CD4-positive, alpha-beta T cell (primary cell): ENCODE results near the gene PIM2. TPM values are rescaled to one million over a fixed set of nuclear protein-coding genes. Genes with fewer than 3 reads are reported as not detected.

Source experiments
- ATAC-seq: fragments of 200-7000 bp; cut with Tn5 transposase; one replicate; pipeline ENCODE4 v1.10.0; 2022; ENCODE audit warnings: mild to moderate bottlenecking; ENCODE audit not compliant: poor library complexity
- CTCF ChIA-PET: fragments of 350-600 bp; sonication (Branson Sonifier 250); formaldehyde crosslinking; loops from one replicate; lab custom pipeline; 2021; ENCODE audit warnings: antibody characterized with exemption, inconsistent platforms; lab: Charles Lee
- POLR2A ChIA-PET: fragments of 350-600 bp; sonication (Branson Sonifier 250); formaldehyde crosslinking; loops from one replicate; lab custom pipeline; 2021; ENCODE audit warnings: antibody characterized with exemption, inconsistent platforms; lab: Charles Lee
- DNase-seq, 14 experiments: peaks; one replicate each; pipeline ENCODE4 v3.0.0-alpha.2; 2013 to 2020; ENCODE audit warnings: mixed read lengths in 2 of 14
- H3K27ac ChIP-seq, 2 donors: one replicate each; pipeline versions ENCODE4 v1.5.1 to v1.7.0; 2013; ENCODE audit warnings: low read length in 2 of 2, low read depth in 1 of 2, mild to moderate bottlenecking in 1 of 2
- H3K27me3 ChIP-seq, 2 experiments: 1 replicate in 1 of 2; 2 replicates in 1 of 2; pipeline versions ENCODE4 v1.6.1 to v1.7.0; 2013; ENCODE audit warnings: low read length in 2 of 2, control low read depth in 1 of 2, mild to moderate bottlenecking in 1 of 2, moderate library complexity in 1 of 2; ENCODE audit not compliant: insufficient read depth in 2 of 2, control insufficient read depth in 1 of 2
- H3K36me3 ChIP-seq: one replicate; pipeline ENCODE4 v1.6.1; 2013; ENCODE audit warnings: low read length, control low read depth; ENCODE audit not compliant: insufficient read depth
- H3K4me1 ChIP-seq: one replicate; pipeline ENCODE4 v1.6.1; 2013; ENCODE audit warnings: low read length, control low read depth; ENCODE audit not compliant: insufficient read depth
- H3K4me3 ChIP-seq: one replicate; pipeline ENCODE4 v1.5.1; 2013; ENCODE audit warnings: mild to moderate bottlenecking, low read length, moderate library complexity
- H3K9me3 ChIP-seq, 2 experiments: 1 replicate in 1 of 2; 2 replicates in 1 of 2; pipeline versions ENCODE4 v1.6.1 to v1.7.0; 2013; ENCODE audit warnings: low read length in 2 of 2, mild to moderate bottlenecking in 2 of 2, control low read depth in 1 of 2, moderate library complexity in 1 of 2; ENCODE audit not compliant: control insufficient read depth in 1 of 2, insufficient read depth in 1 of 2
- H3K27ac Mint-ChIP-seq: one replicate; pipeline ENCODE4 v1.8.0; 2020; ENCODE audit warnings: mixed read lengths
- H3K27me3 Mint-ChIP-seq: one replicate; pipeline ENCODE4 v1.8.0; 2021; ENCODE audit warnings: mixed read lengths
- H3K36me3 Mint-ChIP-seq: one replicate; pipeline ENCODE4 v1.8.0; 2021; ENCODE audit warnings: low read depth, mixed read lengths
- H3K4me1 Mint-ChIP-seq: one replicate; pipeline ENCODE4 v1.8.0; 2021; ENCODE audit warnings: low read depth, mixed read lengths
- H3K4me3 Mint-ChIP-seq: one replicate; pipeline ENCODE4 v1.8.0; 2020; ENCODE audit warnings: mild to moderate bottlenecking, mixed read lengths
- H3K9me3 Mint-ChIP-seq: one replicate; pipeline ENCODE4 v1.8.0; 2020; ENCODE audit warnings: mixed read lengths
- CTCF ChIP-seq: fragments of 200-600 bp; IDR thresholded peaks from one replicate; pipeline ENCODE4 v1.8.0; 2022; ENCODE audit warnings: antibody characterized with exemption, mild to moderate bottlenecking
- intact Hi-C, 2 experiments: fragments of 100-400 bp; cut with DNase I in 1 of 2; cut with micrococcal nuclease in 1 of 2; formaldehyde crosslinking; loops; one replicate each; pipeline versions ENCODE4 v1.15.1 to v1.9.0; 2023 to 2025; cut with DNase I, micrococcal nuclease
- total RNA-seq, 174 experiments: library from RNA in 2 of 174; stranded (reverse) in 2 of 174; gene quantifications; one replicate each; pipeline ENCODE4 v1.2.3 and lab custom pipeline; 2021 to 2026

The PIM2 gene
- total RNA-seq, 2 experiments from 2014 or later: 212 to 225 TPM

GRCh38 chrX:48913605-48914366 is 5.0 kb downstream of the PIM2 start:
- POLR2A ChIA-PET: interaction anchor here (1.0 to 11.7 kb wide), 4 partner anchors 16 to 44 kb away, joined by 4 to 335 read pairs (median 52); partner anchors contain the start of genes PQBP1 and TIMM17B
- peak overlapping the region; percentile 98 for H3K4me3 Mint-ChIP-seq
- intact Hi-C loops: loop anchor here (5.0 to 10.0 kb wide), 4 partner anchors 34 to 1259 kb away; partner anchors contain the start of genes ELK1 (in 1 of the 2) and UXT (in 1 of the 2)
- Histone ChIP-seq H3K4me3 (peak overlapping the region; percentile 89), H3K9me3 (no peaks in the 10 kb centered on the region), H3K4me1 (peaks cover 62% of the 10 kb centered on the region), H3K36me3 (peaks cover 59% of the 10 kb centered on the region), H3K27me3 (no peaks in the 10 kb centered on the region), H3K27ac (no peak overlapping the region)
- peaks cover 5% of the 10 kb centered on the region for H3K27me3 Mint-ChIP-seq
- CTCF ChIA-PET: no interaction called here
- H3K9me3 Mint-ChIP-seq: no peaks in the 10 kb centered on the region
- no peak for ATAC-seq
- no peak for TF ChIP-seq CTCF
- H3K27ac Mint-ChIP-seq: peak overlapping the region; percentile 94
- H3K4me1 Mint-ChIP-seq: peaks cover 55% of the 10 kb centered on the region
- DNase-seq: no peak
- H3K36me3 Mint-ChIP-seq: peaks cover 84% of the 10 kb centered on the region

GRCh38 chrX:48911412-48912182 is 7.2 kb downstream of the PIM2 start, which contains the start of gene SLC35A2:
Gene SLC35A2, minus strand, starts transcription at chrX:48911646. Its CDS starts 10 bp downstream, at chrX:48911636.
- Histone ChIP-seq H3K4me3 (peak within 1 kb of the TSS; percentile 75), H3K36me3 (peaks cover 50% of the 10 kb centered on the region), H3K27ac (peak within 1 kb of the TSS; percentile 79 to 86), H3K27me3 (no peaks in the 10 kb centered on the region), H3K9me3 (no peaks in the 10 kb centered on the region), H3K4me1 (peaks cover 61% of the 10 kb centered on the region)
- TF ChIP-seq CTCF: no peak
- peak within 1 kb of the TSS; percentile 88 for H3K4me3 Mint-ChIP-seq
- ChIA-PET POLR2A (interaction anchor here (0.6 to 4.7 kb wide), 18 partner anchors 8 to 263 kb away, joined by 3 to 97 read pairs (median 7); partner anchors contain the start of genes GRIPAP1, OTUD5, PQBP1 and TIMM17B), CTCF (interaction anchor here (1.0 to 1.6 kb wide), 3 partner anchors 20 to 263 kb away, joined by 3 to 11 read pairs (median 8); no protein-coding TSS in a partner anchor)
- ATAC-seq: peak; percentile 74
- H3K36me3 Mint-ChIP-seq: peaks cover 66% of the 10 kb centered on the region
- H3K4me1 Mint-ChIP-seq: peaks cover 50% of the 10 kb centered on the region
- H3K27ac Mint-ChIP-seq: peak within 1 kb of the TSS; percentile 94
- intact Hi-C loops: loop anchor here (2.0 to 10.0 kb wide), 5 partner anchors 15 to 1257 kb away; partner anchors contain the start of genes ELK1 (in 1 of the 2), PQBP1 (in 1 of the 2), TIMM17B (in 1 of the 2) and UXT (in 1 of the 2)
- no peaks in the 10 kb centered on the region for H3K9me3 Mint-ChIP-seq
- DNase-seq: peak; percentile 83 to 93 (median 86)
- peaks cover 5% of the 10 kb centered on the region for H3K27me3 Mint-ChIP-seq

GRCh38 chrX:48910926-48911411 is 7.9 kb downstream of the PIM2 start:
- peak overlapping the region; percentile 79 to 86 for H3K27ac ChIP-seq
- no peaks in the 10 kb centered on the region for H3K9me3 Mint-ChIP-seq
- H3K4me3 ChIP-seq: peak overlapping the region; percentile 75
- no peaks in the 10 kb centered on the region for H3K27me3 ChIP-seq
- ChIA-PET CTCF (interaction anchor here (1.5 kb wide), 1 partner anchor 26 kb away, joined by 8 read pairs; no protein-coding TSS in a partner anchor), POLR2A (interaction anchor here (0.6 to 4.7 kb wide), 15 partner anchors 8 to 263 kb away, joined by 3 to 97 read pairs (median 8); partner anchors contain the start of genes OTUD5, PQBP1, TIMM17B and WAS)
- DNase-seq: no peak
- no peak for TF ChIP-seq CTCF
- H3K27ac Mint-ChIP-seq: peak overlapping the region; percentile 94
- H3K4me1 Mint-ChIP-seq: peaks cover 50% of the 10 kb centered on the region
- peaks cover 49% of the 10 kb centered on the region for H3K36me3 ChIP-seq
- H3K27me3 Mint-ChIP-seq: peaks cover 5% of the 10 kb centered on the region
- peak; percentile 14 for ATAC-seq
- H3K4me1 ChIP-seq: peaks cover 56% of the 10 kb centered on the region
- intact Hi-C loops: loop anchor here (2.0 to 10.0 kb wide), 5 partner anchors 14 to 1256 kb away; partner anchors contain the start of genes ELK1 (in 1 of the 2), PQBP1 (in 1 of the 2), TIMM17B (in 1 of the 2) and UXT (in 1 of the 2)
- H3K9me3 ChIP-seq: no peaks in the 10 kb centered on the region
- peak overlapping the region; percentile 88 for H3K4me3 Mint-ChIP-seq
- peaks cover 60% of the 10 kb centered on the region for H3K36me3 Mint-ChIP-seq
